Activated T-helper 17 cell treated with anti-CD3 and anti-CD28 coated beads, Interleukin-2, amount 50 U/mL, for 72 hours (primary cell): ENCODE measurements around the gene ARID3A. TPM values are rescaled to one million over a fixed set of nuclear protein-coding genes. Genes with fewer than 3 reads are reported as not detected.

Experiments
- ATAC-seq: fragments of 150-1000 bp; cut with Tn5 transposase; replicated peaks from 2 replicates; pipeline ENCODE4 v1.10.0; 2021; ENCODE audit warnings: mild to moderate bottlenecking, moderate library complexity
- H3K27ac Mint-ChIP-seq: one replicate; pipeline ENCODE4 v1.8.0; 2022; ENCODE audit warnings: mixed read lengths
- H3K27me3 Mint-ChIP-seq: one replicate; pipeline ENCODE4 v1.8.0; 2022; ENCODE audit warnings: mixed read lengths
- H3K36me3 Mint-ChIP-seq: one replicate; pipeline ENCODE4 v1.8.0; 2022; ENCODE audit warnings: low read depth, mild to moderate bottlenecking, mixed read lengths
- H3K4me1 Mint-ChIP-seq: one replicate; pipeline ENCODE4 v1.8.0; 2022; ENCODE audit warnings: mixed read lengths
- H3K4me3 Mint-ChIP-seq: one replicate; pipeline ENCODE4 v1.8.0; 2022; ENCODE audit warnings: mild to moderate bottlenecking, mixed read lengths
- H3K9me3 Mint-ChIP-seq: one replicate; pipeline ENCODE4 v1.8.0; 2022; ENCODE audit warnings: mixed read lengths
- total RNA-seq, 2 donors: library from RNA; stranded (reverse); gene quantifications; one replicate each; pipeline ENCODE4 v1.2.3, GENCODE V29; 2022

Gene ARID3A
- total RNA-seq, 2 donors from 2014 or later = 50.3 to 79.3 TPM

DNA sequence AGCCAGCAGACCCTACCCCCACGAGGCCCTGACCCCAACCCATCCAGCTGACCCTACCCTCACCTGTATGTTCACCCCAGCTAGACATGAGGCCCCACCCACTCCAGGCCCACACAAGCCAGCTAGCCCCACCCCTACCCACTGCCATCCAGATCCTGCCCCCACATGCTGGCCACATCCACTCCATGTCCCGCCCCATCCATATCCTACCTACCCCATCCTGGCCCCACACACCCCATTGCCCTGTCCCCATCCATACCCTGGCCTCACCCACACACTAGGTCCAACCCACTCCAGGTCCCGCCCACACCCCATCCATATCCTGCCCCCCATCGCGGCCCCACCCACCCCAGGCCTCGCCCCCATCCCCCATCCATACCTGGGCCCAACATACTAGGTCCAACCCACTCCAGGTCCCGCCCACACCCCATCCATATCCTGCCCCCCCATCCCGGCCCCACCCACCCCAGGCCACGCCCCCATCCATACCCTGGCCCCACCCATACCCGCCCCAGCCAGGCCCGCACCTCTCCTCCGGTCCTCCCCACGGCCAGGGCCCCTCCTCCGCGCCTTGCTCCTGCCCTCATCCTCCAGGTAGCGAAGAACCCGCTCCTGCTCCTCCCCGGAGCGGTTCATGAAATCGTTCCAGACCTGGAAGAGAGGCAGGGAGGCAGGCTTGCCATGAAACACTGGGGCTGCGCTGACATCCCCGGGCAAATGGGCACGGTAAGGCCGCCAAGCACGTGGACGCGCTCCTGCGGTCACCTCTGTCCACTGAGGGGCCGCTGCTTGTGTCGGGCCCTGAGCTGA is 25.3 kb upstream of the ARID3A start:
- no peaks in the 10 kb centered on the region for H3K4me1 Mint-ChIP-seq
- no peaks in the 10 kb centered on the region for H3K27me3 Mint-ChIP-seq
- no peak overlapping the region for H3K27ac Mint-ChIP-seq
- peak; percentile 67 for ATAC-seq
- H3K36me3 Mint-ChIP-seq = peaks cover 68% of the 10 kb centered on the region
- H3K4me3 Mint-ChIP-seq = no peak overlapping the region
- no peaks in the 10 kb centered on the region for H3K9me3 Mint-ChIP-seq

- ATAC-seq = no peak
- no peaks in the 10 kb centered on the region for H3K27me3 Mint-ChIP-seq
- H3K36me3 Mint-ChIP-seq = peaks cover 64% of the 10 kb centered on the region
- no peak overlapping the region for H3K27ac Mint-ChIP-seq
- no peaks in the 10 kb centered on the region for H3K4me1 Mint-ChIP-seq
- H3K4me3 Mint-ChIP-seq = no peak overlapping the region
- H3K9me3 Mint-ChIP-seq = no peaks in the 10 kb centered on the region
Measured at GRCh38 chr19:901216-902092, 24.4 kb upstream of the ARID3A start.

- Mint-ChIP-seq H3K27me3 (no peaks in the 10 kb centered on the region), H3K36me3 (peaks cover 59% of the 10 kb centered on the region)
Measured at GRCh38 chr19:902093-902370, 23.8 kb upstream of the ARID3A start.

GRCh38 chr19:902446-903226 is 23.2 kb upstream of the ARID3A start:
- no peak overlapping the region for H3K4me3 Mint-ChIP-seq
- no peak for ATAC-seq
- peaks cover 53% of the 10 kb centered on the region for H3K36me3 Mint-ChIP-seq
- H3K4me1 Mint-ChIP-seq = no peaks in the 10 kb centered on the region
- H3K9me3 Mint-ChIP-seq = no peaks in the 10 kb centered on the region
- no peak overlapping the region for H3K27ac Mint-ChIP-seq
- no peaks in the 10 kb centered on the region for H3K27me3 Mint-ChIP-seq

More at GRCh38 chr19:902093-902370, 23.8 kb upstream of the ARID3A start:
- H3K4me1 Mint-ChIP-seq = no peaks in the 10 kb centered on the region
- H3K9me3 Mint-ChIP-seq = no peaks in the 10 kb centered on the region
- H3K27ac Mint-ChIP-seq = no peak overlapping the region
- H3K4me3 Mint-ChIP-seq = no peak overlapping the region
- no peak for ATAC-seq

DNA sequence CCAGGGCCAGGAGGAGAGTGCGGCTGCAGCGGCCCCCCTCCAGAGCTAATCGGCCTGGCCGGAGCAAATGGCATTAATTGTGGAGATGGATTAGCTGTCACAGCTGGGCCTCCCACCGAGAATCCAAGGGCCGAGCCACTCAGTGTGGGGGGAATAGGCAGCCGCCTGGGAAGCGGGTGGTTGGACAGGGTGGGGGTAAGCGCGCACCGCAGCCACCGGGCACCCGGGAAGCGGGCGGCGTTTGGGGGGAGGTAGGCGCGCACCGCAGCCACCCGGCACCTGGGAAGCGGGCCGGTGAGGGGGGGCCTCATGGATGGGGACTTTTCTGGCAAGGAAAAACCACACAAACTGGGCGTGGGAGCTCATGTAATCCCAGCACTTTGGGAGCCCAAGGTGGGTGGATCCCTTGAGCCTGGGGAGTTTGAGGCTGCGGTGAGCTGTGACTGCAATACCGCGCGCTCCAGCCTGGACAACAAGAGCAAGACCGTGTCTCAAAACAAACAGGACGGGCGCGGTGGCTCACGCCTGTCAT is 22.5 kb upstream of the ARID3A start:
- Mint-ChIP-seq H3K4me1 (no peaks in the 10 kb centered on the region), H3K4me3 (no peak overlapping the region), H3K9me3 (no peaks in the 10 kb centered on the region), H3K27ac (no peak overlapping the region), H3K36me3 (peaks cover 47% of the 10 kb centered on the region), H3K27me3 (no peaks in the 10 kb centered on the region)
- ATAC-seq = no peak

- Mint-ChIP-seq H3K4me1 (peaks cover 6% of the 10 kb centered on the region), H3K36me3 (peaks cover 49% of the 10 kb centered on the region), H3K4me3 (no peak overlapping the region), H3K9me3 (no peaks in the 10 kb centered on the region), H3K27ac (no peak overlapping the region), H3K27me3 (no peaks in the 10 kb centered on the region)
- ATAC-seq = no peak
Measured at GRCh38 chr19:904545-904944, 21.3 kb upstream of the ARID3A start.

- peak overlapping the region; percentile 97 for H3K4me3 Mint-ChIP-seq
- no peaks in the 10 kb centered on the region for H3K9me3 Mint-ChIP-seq
- H3K27me3 Mint-ChIP-seq = no peaks in the 10 kb centered on the region
- H3K27ac Mint-ChIP-seq = peak overlapping the region; percentile 75
- H3K36me3 Mint-ChIP-seq = peaks cover 48% of the 10 kb centered on the region
- no peak for ATAC-seq
- peaks cover 14% of the 10 kb centered on the region for H3K4me1 Mint-ChIP-seq
Measured at GRCh38 chr19:906480-906879, 19.4 kb upstream of the ARID3A start.

GRCh38 chr19:907183-907853 is 18.5 kb upstream of the ARID3A start:
- no peak for ATAC-seq
- Mint-ChIP-seq H3K36me3 (peaks cover 42% of the 10 kb centered on the region), H3K4me3 (peak overlapping the region; percentile 97), H3K27ac (peak overlapping the region; percentile 75), H3K4me1 (peaks cover 14% of the 10 kb centered on the region), H3K9me3 (no peaks in the 10 kb centered on the region), H3K27me3 (no peaks in the 10 kb centered on the region)

DNA sequence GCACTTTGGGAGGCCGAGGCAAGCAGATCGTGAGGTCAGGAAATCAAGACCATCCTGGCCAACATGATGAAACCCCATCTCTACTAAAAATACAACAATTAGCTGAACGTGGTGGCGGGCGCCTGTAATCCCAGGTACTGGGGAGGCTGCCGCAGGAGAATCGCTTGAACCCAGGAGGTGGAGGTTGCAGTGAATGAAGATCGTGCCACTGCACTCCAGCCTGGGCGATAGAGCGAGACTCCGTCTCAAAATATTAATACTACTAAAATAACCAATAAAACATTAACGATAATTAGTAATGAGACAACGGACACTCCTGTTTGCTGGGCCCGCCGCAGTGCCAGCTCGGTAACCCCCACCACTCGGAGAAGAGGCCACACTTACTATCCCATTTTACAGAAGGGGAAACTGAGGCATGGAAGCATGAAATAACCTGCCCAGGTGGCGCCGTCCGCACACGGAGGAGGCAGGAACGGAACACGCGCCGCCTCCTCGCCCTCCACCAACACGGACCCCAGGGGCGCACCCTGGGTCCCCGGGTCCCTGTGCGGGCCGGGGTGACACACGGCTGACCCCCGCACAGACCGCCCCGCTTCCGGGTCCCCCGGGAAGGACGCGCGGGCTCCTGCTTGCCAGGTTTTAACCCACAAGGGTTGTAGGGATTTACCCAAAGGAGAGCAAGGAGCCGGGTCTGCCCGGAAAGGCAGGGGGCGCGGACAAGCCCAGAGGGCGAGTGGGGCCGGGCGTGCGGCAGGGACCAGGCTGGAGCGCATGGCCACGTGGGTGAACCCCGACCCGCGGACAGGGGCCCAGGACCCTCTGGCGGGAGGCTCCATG is 14.4 kb upstream of the ARID3A start:
- Mint-ChIP-seq H3K27me3 (no peaks in the 10 kb centered on the region), H3K36me3 (peaks cover 26% of the 10 kb centered on the region), H3K4me3 (peak overlapping the region; percentile 97), H3K4me1 (peaks cover 14% of the 10 kb centered on the region), H3K9me3 (no peaks in the 10 kb centered on the region), H3K27ac (no peak overlapping the region)
- no peak for ATAC-seq

- Mint-ChIP-seq H3K27me3 (no peaks in the 10 kb centered on the region), H3K4me3 (peak overlapping the region; percentile 77), H3K9me3 (no peaks in the 10 kb centered on the region), H3K27ac (no peak overlapping the region), H3K36me3 (peaks cover 26% of the 10 kb centered on the region), H3K4me1 (peaks cover 14% of the 10 kb centered on the region)
- ATAC-seq = no peak
Measured at GRCh38 chr19:912181-913079, 13.4 kb upstream of the ARID3A start.

GRCh38 chr19:913080-913748 is 12.6 kb upstream of the ARID3A start, which contains the start of gene R3HDM4:
Gene R3HDM4, minus strand, starts transcription at chr19:913219. Its CDS starts 62 bp downstream, at chr19:913157.
- Mint-ChIP-seq H3K36me3 (peaks cover 26% of the 10 kb centered on the region), H3K4me1 (peaks cover 14% of the 10 kb centered on the region)

More at GRCh38 chr19:913080-913748, 12.6 kb upstream of the ARID3A start, which contains the start of gene R3HDM4:
- ATAC-seq = peak; percentile 73
- Mint-ChIP-seq H3K9me3 (no peaks in the 10 kb centered on the region), H3K4me3 (peak within 1 kb of the TSS; percentile 77), H3K27ac (peak within 1 kb of the TSS; percentile 76), H3K27me3 (no peaks in the 10 kb centered on the region)
